Muscle of arm (tissue), 12 donors: ENCODE results near the gene UBR3. TPM values are rescaled to one million over a fixed set of nuclear protein-coding genes. Genes with fewer than 3 reads are reported as not detected.
"Not testable (repeated sequence)": the region's sequence is repeated elsewhere in the genome, so short reads cannot be mapped to it uniquely, and the experiment has no call there.

Experiments
- DNase-seq: peaks from one replicate; pipeline ENCODE4 v3.0.0-alpha.2; 2013
- polyA plus RNA-seq, 12 donors: library from polyadenylated mRNA; unstranded; fragments of 120-200 nt; gene quantifications; one replicate each; pipeline ENCODE4 v1.2.1, GENCODE V29; 2013; ENCODE audit not compliant: insufficient read length in 12 of 12

Gene UBR3
- polyA plus RNA-seq, 12 donors: 23.4 to 65.9 (median 53.2) TPM; not detected in 1

DNA sequence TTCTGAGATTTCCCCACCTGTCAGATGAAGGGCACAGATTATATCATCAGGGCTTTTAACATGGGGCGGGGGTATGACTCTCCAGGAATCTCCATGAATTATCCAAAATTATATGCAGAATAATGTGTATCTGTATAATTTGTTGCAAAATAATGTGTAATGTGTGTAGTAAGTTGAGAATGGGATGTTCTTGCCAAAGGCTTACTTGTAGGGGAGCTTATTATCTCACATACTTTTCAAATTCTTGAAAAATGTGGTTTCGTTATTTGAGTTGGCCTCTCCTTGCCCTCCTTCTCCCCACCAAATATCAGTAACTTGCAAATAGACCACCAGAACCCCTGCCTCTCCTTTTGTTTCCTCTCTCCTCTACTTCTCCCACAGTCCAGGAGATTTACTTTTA, 35.6 kb downstream of the UBR3 start:
- DNase-seq: no peak

DNA sequence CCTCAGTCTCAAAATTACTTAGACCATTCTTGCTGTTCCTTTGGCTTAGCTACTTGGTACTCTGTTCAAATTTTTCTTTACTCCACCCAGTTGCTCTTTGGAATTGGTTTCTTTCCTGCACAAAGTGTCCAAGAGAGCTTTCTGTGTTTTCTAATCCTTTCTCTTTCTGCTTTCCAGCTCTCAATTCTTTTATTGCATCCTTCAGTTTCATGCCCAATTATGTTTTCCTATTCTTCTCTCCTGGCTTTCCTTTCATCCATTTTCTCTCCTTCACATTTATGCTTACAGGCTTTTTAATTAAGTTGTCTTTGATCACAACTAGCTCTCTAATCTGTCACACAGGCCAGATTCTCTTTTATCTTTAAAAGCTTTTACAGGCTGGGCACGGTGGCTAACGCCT, 38.2 kb downstream of the UBR3 start:
- no peak for DNase-seq

GRCh38 chr2:169866230-169866629, 39.0 kb downstream of the UBR3 start:
- DNase-seq: not testable (repeated sequence)

GRCh38 chr2:169867579-169867978, 40.3 kb downstream of the UBR3 start:
- DNase-seq: no peak

- no peak for DNase-seq
Observed at GRCh38 chr2:169868951-169869350, 41.7 kb downstream of the UBR3 start.

GRCh38 chr2:169871369-169871768, 44.1 kb downstream of the UBR3 start:
- DNase-seq: not testable (repeated sequence)

GRCh38 chr2:169871994-169872393, 44.7 kb downstream of the UBR3 start:
- DNase-seq: no peak

DNA sequence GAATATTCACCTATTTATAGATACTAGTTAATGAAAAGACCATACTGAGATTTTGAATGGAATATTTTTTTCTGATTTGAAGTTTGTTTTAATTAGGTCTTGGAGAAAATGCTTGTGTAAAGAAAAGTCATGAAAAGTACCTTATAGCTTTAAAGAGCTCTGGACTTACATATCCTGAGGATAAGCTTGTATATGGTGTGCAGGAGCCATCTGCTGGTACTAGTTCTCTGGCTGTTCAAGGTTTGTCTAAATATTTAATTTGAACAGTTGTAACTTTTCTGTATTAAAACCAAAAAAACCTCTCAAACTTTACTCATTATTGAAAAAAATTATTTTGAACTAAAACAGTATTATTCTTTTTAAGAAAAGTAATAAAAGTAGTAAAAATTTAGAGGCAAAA, 50.1 kb downstream of the UBR3 start:
- DNase-seq: peak; percentile 23

- DNase-seq: no peak
Observed at GRCh38 chr2:169887120-169887519, 59.9 kb downstream of the UBR3 start.

GRCh38 chr2:169891593-169892298, 64.5 kb downstream of the UBR3 start:
- DNase-seq: no peak

DNA sequence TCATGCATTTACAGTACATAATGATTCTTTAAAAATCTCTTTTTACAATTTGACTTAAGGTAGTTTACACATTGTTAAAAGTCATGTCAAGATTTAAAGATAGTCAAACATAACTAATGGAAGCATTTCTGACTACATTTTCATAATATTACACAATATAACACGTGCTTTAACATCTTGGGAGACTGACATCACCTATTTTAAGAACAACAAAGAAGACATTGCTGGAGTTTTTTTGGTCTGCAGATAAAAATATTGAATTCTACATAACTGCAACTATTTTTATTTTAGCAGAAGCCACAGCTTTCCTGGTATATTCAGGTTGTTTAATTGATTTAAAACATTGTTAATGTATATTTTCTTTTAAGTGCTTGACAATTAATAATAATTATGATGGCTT, 65.7 kb downstream of the UBR3 start:
- no peak for DNase-seq

GRCh38 chr2:169895294-169895985, 68.2 kb downstream of the UBR3 start:
- no peak for DNase-seq

GRCh38 chr2:169897834-169898233, 70.6 kb downstream of the UBR3 start:
- no peak for DNase-seq

DNA sequence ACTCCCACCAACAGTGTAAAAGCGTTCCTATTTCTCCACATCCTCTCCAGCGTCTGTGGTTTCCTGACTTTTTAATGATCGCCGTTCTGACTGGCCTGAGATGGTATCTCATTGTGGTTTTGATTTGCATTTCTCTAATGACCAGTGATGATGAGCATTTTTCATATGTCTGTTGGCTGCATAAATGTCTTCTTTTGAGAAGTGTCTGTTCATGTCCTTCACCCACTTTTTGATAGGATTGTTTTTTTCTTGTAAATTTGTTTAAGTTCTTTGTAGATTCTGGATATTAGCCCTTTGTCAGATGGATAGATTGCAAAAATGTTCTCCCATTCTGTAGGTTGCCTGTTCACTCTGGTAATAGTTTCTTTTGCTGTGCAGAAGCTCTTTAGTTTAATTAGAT, 72.8 kb downstream of the UBR3 start:
- not testable (repeated sequence) for DNase-seq

- no peak for DNase-seq
Observed at GRCh38 chr2:169900686-169901085, 73.4 kb downstream of the UBR3 start.

DNA sequence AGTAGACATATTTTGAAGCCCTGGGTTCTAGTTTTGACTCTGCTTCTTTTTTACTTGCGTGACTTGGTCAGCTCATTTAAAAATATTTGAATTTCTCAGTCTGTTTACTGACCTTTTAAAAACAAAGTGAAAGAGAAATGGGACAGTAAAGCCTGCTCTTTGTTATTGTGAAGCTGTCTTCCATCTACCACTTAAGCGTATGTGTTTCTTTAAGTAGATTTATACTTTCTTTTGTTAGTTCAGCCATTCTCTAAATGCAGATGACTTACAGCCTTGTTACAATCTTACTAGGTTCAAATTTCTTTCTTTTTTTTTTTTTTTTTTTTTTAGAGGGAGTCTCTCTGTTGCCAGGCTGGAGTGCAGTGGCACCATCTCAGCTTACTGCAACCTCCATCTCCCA, 79.5 kb downstream of the UBR3 start:
- no peak for DNase-seq

- no peak for DNase-seq
Observed at GRCh38 chr2:169909376-169909775, 82.1 kb downstream of the UBR3 start.

- no peak for DNase-seq
Observed at GRCh38 chr2:169910109-169910799, 83.0 kb downstream of the UBR3 start.

GRCh38 chr2:169911119-169911518, 83.9 kb downstream of the UBR3 start:
- no peak for DNase-seq

DNA sequence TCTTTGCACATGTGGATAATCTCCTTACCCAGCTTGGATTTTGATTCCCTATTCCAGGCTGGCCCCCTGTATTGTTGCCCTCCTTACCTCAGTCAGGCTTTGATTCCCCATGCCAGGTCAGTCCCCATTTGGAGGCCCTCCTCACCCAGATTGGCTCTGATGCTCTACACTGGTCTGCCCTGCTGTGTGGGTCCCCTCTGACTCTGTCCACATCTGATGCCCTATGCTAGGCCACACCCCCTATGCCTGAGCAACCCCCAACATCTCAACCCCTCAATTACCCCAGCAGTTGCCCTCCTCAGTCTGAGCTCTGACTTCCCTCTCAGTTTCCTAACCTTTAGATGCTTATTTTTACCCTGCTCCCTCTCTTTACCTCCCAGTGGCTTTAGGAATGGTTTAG, 89.4 kb downstream of the UBR3 start:
- no peak for DNase-seq

GRCh38 chr2:169923977-169924376, 96.7 kb downstream of the UBR3 start:
- no peak for DNase-seq

- DNase-seq: no peak
Observed at GRCh38 chr2:169925968-169926367, 98.7 kb downstream of the UBR3 start.

DNA sequence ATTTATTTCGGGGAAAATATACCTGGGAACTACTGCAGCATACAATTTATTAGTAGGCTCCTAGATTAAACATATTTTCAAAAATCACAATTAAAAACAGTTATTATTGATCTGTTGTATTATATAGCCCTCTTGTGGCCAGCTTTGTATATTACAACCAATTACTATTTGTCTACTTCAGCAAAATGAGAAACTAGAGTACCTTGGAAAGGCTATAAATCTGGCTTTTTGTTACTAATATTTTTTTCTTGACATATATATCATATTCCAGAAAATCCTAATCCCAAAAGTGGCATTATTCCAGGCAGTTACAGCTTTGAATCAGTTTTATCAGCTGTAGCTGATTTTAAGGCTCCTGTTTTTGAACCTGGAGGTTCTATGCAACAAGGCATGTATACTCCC, 101.2 kb downstream of the UBR3 start:
- peak; percentile 38 for DNase-seq
